ENCODE results near the gene INHBC.

DNA sequence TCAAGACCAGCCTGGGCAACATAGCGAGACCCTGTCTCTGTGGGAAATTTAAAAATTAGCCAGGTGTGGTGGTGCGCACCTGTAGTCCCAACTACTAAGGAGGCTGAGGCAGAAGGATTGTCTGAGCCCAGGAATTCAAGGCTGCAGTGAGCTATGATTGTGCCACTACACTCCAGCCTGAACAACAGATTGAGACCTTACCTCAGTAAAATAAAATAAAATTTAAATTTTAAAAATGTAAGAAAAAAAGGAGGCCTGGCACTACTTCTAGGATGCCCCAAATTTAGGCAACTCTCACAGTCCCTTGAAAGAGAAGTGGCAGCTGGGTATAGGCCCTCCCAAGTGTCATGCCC is 19.6 kb downstream of the INHBC start:
- no peak for TF ChIP-seq TAF1 (IDR thresholded peaks at IDR 0.05; ENCODE audit: borderline replicate concordance, insufficient read depth, low read length)
- no peak for TF ChIP-seq POLR2AphosphoS5 (IDR thresholded peaks at IDR 0.05; ENCODE audit: low read depth, low read length)
- TF ChIP-seq, protein P1, sequence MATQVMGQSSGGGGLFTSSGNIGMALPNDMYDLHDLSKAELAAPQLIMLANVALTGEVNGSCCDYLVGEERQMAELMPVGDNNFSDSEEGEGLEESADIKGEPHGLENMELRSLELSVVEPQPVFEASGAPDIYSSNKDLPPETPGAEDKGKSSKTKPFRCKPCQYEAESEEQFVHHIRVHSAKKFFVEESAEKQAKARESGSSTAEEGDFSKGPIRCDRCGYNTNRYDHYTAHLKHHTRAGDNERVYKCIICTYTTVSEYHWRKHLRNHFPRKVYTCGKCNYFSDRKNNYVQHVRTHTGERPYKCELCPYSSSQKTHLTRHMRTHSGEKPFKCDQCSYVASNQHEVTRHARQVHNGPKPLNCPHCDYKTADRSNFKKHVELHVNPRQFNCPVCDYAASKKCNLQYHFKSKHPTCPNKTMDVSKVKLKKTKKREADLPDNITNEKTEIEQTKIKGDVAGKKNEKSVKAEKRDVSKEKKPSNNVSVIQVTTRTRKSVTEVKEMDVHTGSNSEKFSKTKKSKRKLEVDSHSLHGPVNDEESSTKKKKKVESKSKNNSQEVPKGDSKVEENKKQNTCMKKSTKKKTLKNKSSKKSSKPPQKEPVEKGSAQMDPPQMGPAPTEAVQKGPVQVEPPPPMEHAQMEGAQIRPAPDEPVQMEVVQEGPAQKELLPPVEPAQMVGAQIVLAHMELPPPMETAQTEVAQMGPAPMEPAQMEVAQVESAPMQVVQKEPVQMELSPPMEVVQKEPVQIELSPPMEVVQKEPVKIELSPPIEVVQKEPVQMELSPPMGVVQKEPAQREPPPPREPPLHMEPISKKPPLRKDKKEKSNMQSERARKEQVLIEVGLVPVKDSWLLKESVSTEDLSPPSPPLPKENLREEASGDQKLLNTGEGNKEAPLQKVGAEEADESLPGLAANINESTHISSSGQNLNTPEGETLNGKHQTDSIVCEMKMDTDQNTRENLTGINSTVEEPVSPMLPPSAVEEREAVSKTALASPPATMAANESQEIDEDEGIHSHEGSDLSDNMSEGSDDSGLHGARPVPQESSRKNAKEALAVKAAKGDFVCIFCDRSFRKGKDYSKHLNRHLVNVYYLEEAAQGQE (IDR thresholded peaks at IDR 0.05; ENCODE audit: insufficient read depth in 1 of 2, low read depth in 2 of 2, low read length in 2 of 2): no peak
- no peak for TF ChIP-seq SIN3A (IDR thresholded peaks at IDR 0.05; ENCODE audit: borderline replicate concordance, insufficient read depth, low read length)
- TF ChIP-seq FOXP2 (optimal IDR thresholded peaks at IDR 0.05; ENCODE audit: borderline replicate concordance, extremely low read depth, extremely low read length, insufficient read depth): no peak
